GM18511 (cell line): Measurements from ENCODE around the gene PDE6A.
"Not testable (repeated sequence)": the region's sequence is repeated elsewhere in the genome, so short reads cannot be mapped to it uniquely, and the experiment has no call there.

Source experiments
- ATAC-seq: cut with Tn5 transposase; IDR thresholded peaks from one replicate; pipeline ENCODE4 v1.9.1; 2021; ENCODE audit warnings: mild to moderate bottlenecking, moderate library complexity; ENCODE audit not compliant: unreplicated experiment

The PDE6A gene

GRCh38 chr5:149870232-149870631, 74.4 kb downstream of the PDE6A start:
- ATAC-seq: no peak

- ATAC-seq: no peak
Measured at GRCh38 chr5:149869411-149869821, 75.2 kb downstream of the PDE6A start.

- no peak for ATAC-seq
Measured at GRCh38 chr5:149865746-149866145, 78.8 kb downstream of the PDE6A start.

- no peak for ATAC-seq
Measured at GRCh38 chr5:149863830-149864229, 80.8 kb downstream of the PDE6A start.

- ATAC-seq: no peak
Measured at GRCh38 chr5:149863176-149863575, 81.4 kb downstream of the PDE6A start.

- ATAC-seq: peak; percentile 90
Measured at GRCh38 chr5:149860801-149861322, 83.7 kb downstream of the PDE6A start.

GRCh38 chr5:149859746-149860145, 84.8 kb downstream of the PDE6A start:
- no peak for ATAC-seq

GRCh38 chr5:149858481-149858880, 86.1 kb downstream of the PDE6A start:
- ATAC-seq: not testable (repeated sequence)

- ATAC-seq: no peak
Measured at GRCh38 chr5:149857499-149857898, 87.1 kb downstream of the PDE6A start.

- ATAC-seq: no peak
Measured at GRCh38 chr5:149855366-149855765, 89.2 kb downstream of the PDE6A start.

- no peak for ATAC-seq
Measured at GRCh38 chr5:149854866-149855265, 89.7 kb downstream of the PDE6A start.

GRCh38 chr5:149853701-149854100, 90.9 kb downstream of the PDE6A start:
- ATAC-seq: no peak

- no peak for ATAC-seq
Measured at GRCh38 chr5:149853331-149853648, 91.3 kb downstream of the PDE6A start.

- ATAC-seq: no peak
Measured at GRCh38 chr5:149852641-149853330, 91.8 kb downstream of the PDE6A start.

GRCh38 chr5:149851211-149851610, 93.4 kb downstream of the PDE6A start:
- no peak for ATAC-seq

GRCh38 chr5:149849966-149850910, 94.4 kb downstream of the PDE6A start:
- no peak for ATAC-seq

GRCh38 chr5:149849280-149849965, 95.2 kb downstream of the PDE6A start:
- no peak for ATAC-seq

- ATAC-seq: no peak
Measured at GRCh38 chr5:149847611-149848010, 97.0 kb downstream of the PDE6A start.

- ATAC-seq: no peak
Measured at GRCh38 chr5:149846021-149846420, 98.6 kb downstream of the PDE6A start.

- no peak for ATAC-seq
Measured at GRCh38 chr5:149845601-149846000, 99.0 kb downstream of the PDE6A start.
